OCI-LY3 (cell line): ENCODE measurements around the gene DNAJB14.

Source experiments
- EZH2phosphoT487 ChIP-seq: fragments of 200-600 bp; shearing (Covaris generic); IDR thresholded peaks from 2 replicates; pipeline ENCODE4 v1.6.1; 2018; ENCODE audit warnings: antibody characterized with exemption, mixed run types, low read depth
- TF ChIP-seq, protein P1 (sequence below): fragments of 200-600, 300-600 bp; sonication (generic); IDR thresholded peaks from 2 replicates; pipeline ENCODE4 v1.5.1; 2014; ENCODE audit warnings: antibody characterized with exemption, low read length, low read depth

DNA sequence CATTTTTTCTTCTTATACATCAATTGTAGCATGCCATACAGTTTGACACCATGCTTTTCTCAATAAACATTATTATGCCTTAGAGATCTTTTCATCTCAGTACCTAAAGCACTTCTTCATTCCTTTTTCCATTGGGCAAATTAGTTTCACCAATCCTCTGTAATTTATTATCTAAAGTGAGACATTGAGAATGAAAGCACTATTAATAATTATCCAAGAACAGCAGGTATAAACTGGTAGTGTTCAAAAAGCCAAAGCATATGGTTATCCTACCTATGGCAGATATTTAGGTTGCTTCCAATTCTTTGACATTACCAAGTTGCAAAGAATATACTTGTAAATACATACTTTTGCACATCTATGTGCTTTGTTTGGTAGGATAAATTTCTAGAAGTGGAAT is 67.8 kb downstream of the DNAJB14 start:
- TF ChIP-seq, protein P1, sequence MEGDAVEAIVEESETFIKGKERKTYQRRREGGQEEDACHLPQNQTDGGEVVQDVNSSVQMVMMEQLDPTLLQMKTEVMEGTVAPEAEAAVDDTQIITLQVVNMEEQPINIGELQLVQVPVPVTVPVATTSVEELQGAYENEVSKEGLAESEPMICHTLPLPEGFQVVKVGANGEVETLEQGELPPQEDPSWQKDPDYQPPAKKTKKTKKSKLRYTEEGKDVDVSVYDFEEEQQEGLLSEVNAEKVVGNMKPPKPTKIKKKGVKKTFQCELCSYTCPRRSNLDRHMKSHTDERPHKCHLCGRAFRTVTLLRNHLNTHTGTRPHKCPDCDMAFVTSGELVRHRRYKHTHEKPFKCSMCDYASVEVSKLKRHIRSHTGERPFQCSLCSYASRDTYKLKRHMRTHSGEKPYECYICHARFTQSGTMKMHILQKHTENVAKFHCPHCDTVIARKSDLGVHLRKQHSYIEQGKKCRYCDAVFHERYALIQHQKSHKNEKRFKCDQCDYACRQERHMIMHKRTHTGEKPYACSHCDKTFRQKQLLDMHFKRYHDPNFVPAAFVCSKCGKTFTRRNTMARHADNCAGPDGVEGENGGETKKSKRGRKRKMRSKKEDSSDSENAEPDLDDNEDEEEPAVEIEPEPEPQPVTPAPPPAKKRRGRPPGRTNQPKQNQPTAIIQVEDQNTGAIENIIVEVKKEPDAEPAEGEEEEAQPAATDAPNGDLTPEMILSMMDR: no peak
- TF ChIP-seq EZH2phosphoT487: no peak
